Stimulated activated CD8-positive, alpha-beta memory T cell treated with anti-CD3 and anti-CD28 coated beads, Interleukin-2, amount 100 ng/mL, for 48 hours (primary cell): ENCODE data around the gene ZFP36.
A peak's percentile ranks its signal among the peaks of the same experiment; 100 is the strongest.
"Not testable (repeated sequence)": the region's sequence is repeated elsewhere in the genome, so short reads cannot be mapped to it uniquely, and the experiment has no call there.

Experiments
- DNase-seq, 2 donors: peaks; one replicate each; pipeline ENCODE4 v3.0.0-alpha.2; 2020; ENCODE audit warnings: low read depth in 2 of 2

Gene ZFP36

DNA sequence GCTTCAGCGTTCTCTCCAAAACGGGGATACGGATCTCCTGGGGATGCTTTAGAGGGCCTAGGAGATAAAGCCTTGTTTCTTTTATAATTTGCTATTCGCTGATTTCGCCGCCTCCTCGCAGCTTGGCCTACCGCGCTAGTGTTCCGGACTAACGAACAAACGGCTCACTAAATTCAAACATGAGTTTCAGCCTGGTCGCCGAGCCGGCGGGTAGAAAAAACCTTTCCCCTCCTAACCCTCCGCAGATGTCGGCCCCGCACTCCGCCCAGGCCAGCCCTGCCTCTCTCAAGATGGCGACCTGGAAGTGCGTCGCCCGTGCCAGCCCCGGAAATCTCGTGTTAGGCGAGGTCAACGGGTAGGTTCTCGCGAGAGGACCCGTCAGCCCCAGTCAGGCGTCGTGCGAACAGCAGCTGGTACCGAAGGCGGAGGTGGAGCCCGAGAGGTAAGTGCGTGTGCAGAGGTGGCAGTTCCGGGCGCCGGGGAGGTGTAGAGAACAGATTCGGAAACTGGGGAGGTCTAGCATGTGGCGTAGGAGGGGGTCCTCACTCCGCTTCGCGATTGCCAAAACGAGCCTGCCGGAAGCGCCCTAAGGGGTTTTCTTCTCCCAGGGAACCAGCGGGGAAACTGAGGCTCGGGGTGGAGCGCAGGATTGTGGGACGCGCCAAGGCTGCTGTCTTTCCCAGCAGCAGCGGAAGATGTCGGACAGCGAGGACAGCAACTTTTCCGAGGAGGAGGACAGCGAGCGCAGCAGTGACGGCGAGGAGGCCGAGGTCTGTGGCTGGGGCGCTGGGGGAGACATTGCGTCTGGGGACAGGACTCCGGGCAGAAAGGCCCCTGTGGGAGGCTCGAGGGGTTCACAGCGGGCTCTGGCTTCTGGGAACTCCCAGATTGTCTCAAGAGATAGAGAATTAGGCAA is 38.8 kb downstream of the ZFP36 start, which contains the start of gene SUPT5H:
SUPT5H (plus strand) TSS at position 387 of the 916 bp plus-strand sequence; CDS start at position 696, 309 bp downstream.
- peak; percentile 93 to 95 for DNase-seq

- DNase-seq = no peak
These were observed 39.9 kb downstream of the ZFP36 start for GRCh38 chr19:39446365-39447084.

- DNase-seq = peak in 1 of 2 donors; percentile 23
These were observed 41.6 kb downstream of the ZFP36 start for GRCh38 chr19:39448271-39448670.

DNA sequence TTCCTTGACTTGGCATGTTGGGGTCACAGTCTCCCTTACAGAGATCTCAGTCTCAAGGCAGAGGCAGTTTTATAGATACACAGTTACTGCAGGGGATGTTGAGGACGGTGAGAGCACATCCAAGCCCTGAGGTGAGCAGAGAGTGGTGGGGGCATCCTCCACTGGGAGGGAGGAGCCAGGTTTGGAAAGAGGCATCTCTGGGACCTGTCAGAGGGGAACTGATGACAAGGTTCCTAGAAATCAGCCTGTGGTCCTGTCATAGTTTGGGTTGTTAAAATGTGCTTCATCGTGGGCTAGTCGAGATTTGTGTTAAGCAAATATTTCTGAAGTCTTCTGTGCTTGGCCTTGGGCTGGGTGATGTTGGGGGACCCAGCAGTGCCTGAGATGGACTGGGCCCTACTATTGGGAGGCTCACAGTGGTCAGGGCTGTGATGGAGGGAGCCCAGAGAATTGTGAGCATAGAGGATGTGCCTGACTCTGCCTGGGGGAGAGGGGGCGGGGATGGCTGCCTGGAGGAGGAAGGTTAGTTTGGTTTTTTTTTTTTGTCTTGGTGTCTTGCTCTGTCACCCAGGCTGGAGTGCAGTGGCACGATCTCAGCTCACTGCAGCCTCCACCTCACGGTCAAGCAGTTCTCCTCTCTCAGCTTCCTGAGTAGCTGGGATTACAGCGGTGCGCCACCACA is 42.6 kb downstream of the ZFP36 start:
- DNase-seq = no peak

- not testable (repeated sequence) for DNase-seq
These were observed 44.6 kb downstream of the ZFP36 start for GRCh38 chr19:39451257-39451656.
